ENCODE results near the gene PPM1A. TPM values are rescaled to one million over a fixed set of nuclear protein-coding genes. Genes with fewer than 3 reads are reported as not detected.

Gene PPM1A
- total and polyA plus RNA-seq, 2 of the 13 experiments (the other 11 are each of a cell fraction or from before 2014, with no cell fraction given) = 23.3 to 29.8 TPM

DNA sequence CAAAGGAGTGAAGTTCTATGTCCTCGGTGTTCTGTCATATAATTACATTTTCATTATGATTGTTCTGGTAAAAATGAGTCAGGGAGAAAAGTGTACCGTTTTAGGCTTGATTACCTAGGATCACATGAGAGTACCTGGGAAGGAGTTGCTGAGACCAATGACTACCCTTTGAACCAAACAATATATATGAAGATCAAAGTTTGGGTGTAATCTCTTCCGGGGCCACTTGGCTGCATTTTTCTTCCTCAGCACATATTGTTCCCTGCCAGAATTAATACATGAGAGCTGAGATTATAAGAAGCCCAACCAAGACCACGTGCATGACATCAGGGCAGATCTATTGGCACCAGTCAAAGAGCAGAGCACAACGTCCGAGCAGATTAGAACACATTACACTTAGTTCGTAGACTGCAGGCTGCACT, 42.8 kb upstream of the PPM1A start (continued):
- TF ChIP-seq, protein P1, sequence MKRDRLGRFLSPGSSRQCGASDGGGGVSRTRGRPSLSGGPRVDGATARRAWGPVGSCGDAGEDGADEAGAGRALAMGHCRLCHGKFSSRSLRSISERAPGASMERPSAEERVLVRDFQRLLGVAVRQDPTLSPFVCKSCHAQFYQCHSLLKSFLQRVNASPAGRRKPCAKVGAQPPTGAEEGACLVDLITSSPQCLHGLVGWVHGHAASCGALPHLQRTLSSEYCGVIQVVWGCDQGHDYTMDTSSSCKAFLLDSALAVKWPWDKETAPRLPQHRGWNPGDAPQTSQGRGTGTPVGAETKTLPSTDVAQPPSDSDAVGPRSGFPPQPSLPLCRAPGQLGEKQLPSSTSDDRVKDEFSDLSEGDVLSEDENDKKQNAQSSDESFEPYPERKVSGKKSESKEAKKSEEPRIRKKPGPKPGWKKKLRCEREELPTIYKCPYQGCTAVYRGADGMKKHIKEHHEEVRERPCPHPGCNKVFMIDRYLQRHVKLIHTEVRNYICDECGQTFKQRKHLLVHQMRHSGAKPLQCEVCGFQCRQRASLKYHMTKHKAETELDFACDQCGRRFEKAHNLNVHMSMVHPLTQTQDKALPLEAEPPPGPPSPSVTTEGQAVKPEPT (CRISPR knock-in tag; IDR thresholded peaks at IDR 0.05; ENCODE audit: low read depth) = no peak

DNA sequence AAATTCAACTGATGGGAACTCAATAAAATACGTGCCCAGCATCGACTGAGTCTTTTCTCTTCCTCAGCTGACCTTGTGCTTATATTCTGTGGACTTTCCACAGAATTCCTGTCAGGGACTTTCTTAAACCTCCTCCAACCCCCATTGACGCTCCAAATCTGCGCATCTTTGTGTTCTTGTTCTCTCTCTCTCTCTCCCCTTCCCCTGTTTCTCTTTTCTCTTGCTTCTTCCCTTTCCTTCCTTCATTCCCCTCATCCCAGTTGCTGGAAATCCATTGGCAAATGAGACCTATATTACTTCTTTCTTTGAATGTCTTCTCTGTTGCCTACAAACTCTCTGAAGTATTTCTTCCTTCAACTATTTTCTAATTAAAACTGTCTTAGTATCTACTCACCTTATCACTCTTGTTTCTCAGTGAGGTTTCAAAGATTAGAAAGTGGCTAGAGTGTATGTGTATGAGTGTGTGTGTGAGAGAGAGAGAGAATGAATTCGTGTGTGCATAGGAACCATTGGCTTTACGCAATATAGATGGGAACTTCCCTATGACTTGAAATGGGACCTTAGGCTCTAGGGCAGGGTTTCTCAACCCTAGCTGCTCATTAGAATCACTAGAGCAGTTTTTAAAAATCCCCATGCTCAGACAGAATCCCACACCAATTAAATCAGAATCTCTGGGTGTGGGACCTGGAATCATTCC, 42.0 kb upstream of the PPM1A start:
- intact Hi-C loops (cut with micrococcal nuclease; ENCODE audit: unreplicated experiment) = no loop called here
- H3K9me3 ChIP-seq (ENCODE audit: low read length) = no peaks in the 10 kb centered on the region
- no peak overlapping the region for H3K4me2 ChIP-seq (ENCODE audit: low read depth, low read length)
- H3K79me2 ChIP-seq (ENCODE audit: insufficient read depth, low read length) = no peaks in the 10 kb centered on the region
- H3K27me3 ChIP-seq (ENCODE audit: control insufficient read depth in 1 of 2, insufficient read depth in 2 of 2, low read length in 2 of 2) = no peaks in the 10 kb centered on the region; a peak in 1 of 5 replicates
- H2AFZ ChIP-seq (ENCODE audit: low read length) = no peak overlapping the region
- H3K4me1 ChIP-seq (ENCODE audit: insufficient read depth, low read length) = no peaks in the 10 kb centered on the region
- DNase-seq (ENCODE audit: low spot score) = no peak
- FAIRE-seq = no peak
- H3K27ac ChIP-seq (ENCODE audit: extremely low read length, insufficient read depth, low read length) = no peak overlapping the region
- ChIA-PET CTCF (ENCODE audit: low intra/inter-chr PET ratio, low total read pairs) (no interaction called here), POLR2A (no interaction called here)
- no TSS peak for BruUV-seq (replicated peaks)
- H3K4me3 ChIP-seq (replicated peaks in 1 of 3; ENCODE audit: insufficient read depth in 1 of 3, low read depth in 2 of 3, low read length in 3 of 3) = no peak overlapping the region
- H4K20me1 ChIP-seq (ENCODE audit: insufficient read depth, low read length) = no peaks in the 10 kb centered on the region
- no peak for TF ChIP-seq ZNF350 (CRISPR knock-in tag; IDR thresholded peaks at IDR 0.05; ENCODE audit: borderline replicate concordance, low read depth)
- TF ChIP-seq FOXM1 (CRISPR knock-in tag; IDR thresholded peaks at IDR 0.05) = no peak
- TF ChIP-seq SSRP1 (CRISPR knock-in tag; IDR thresholded peaks at IDR 0.05) = no peak
- no peak for TF ChIP-seq KLF12 (CRISPR knock-in tag; IDR thresholded peaks at IDR 0.05; ENCODE audit: borderline replicate concordance)
- no peak for TF ChIP-seq KLF11 (CRISPR knock-in tag; IDR thresholded peaks at IDR 0.05)
- no peak for TF ChIP-seq ZNF713 (CRISPR knock-in tag; IDR thresholded peaks at IDR 0.05)
- TF ChIP-seq, protein P2, sequence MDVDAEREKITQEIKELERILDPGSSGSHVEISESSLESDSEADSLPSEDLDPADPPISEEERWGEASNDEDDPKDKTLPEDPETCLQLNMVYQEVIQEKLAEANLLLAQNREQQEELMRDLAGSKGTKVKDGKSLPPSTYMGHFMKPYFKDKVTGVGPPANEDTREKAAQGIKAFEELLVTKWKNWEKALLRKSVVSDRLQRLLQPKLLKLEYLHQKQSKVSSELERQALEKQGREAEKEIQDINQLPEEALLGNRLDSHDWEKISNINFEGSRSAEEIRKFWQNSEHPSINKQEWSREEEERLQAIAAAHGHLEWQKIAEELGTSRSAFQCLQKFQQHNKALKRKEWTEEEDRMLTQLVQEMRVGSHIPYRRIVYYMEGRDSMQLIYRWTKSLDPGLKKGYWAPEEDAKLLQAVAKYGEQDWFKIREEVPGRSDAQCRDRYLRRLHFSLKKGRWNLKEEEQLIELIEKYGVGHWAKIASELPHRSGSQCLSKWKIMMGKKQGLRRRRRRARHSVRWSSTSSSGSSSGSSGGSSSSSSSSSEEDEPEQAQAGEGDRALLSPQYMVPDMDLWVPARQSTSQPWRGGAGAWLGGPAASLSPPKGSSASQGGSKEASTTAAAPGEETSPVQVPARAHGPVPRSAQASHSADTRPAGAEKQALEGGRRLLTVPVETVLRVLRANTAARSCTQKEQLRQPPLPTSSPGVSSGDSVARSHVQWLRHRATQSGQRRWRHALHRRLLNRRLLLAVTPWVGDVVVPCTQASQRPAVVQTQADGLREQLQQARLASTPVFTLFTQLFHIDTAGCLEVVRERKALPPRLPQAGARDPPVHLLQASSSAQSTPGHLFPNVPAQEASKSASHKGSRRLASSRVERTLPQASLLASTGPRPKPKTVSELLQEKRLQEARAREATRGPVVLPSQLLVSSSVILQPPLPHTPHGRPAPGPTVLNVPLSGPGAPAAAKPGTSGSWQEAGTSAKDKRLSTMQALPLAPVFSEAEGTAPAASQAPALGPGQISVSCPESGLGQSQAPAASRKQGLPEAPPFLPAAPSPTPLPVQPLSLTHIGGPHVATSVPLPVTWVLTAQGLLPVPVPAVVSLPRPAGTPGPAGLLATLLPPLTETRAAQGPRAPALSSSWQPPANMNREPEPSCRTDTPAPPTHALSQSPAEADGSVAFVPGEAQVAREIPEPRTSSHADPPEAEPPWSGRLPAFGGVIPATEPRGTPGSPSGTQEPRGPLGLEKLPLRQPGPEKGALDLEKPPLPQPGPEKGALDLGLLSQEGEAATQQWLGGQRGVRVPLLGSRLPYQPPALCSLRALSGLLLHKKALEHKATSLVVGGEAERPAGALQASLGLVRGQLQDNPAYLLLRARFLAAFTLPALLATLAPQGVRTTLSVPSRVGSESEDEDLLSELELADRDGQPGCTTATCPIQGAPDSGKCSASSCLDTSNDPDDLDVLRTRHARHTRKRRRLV (CRISPR knock-in tag; IDR thresholded peaks at IDR 0.05) = no peak
- TF ChIP-seq HNF4G (IDR thresholded peaks at IDR 0.05; ENCODE audit: borderline replicate concordance, low read depth, low read length) = no peak
- no peak for TF ChIP-seq HNF4G (CRISPR knock-in tag; IDR thresholded peaks at IDR 0.05; ENCODE audit: borderline replicate concordance, low read depth)
- TF ChIP-seq RCOR2 (CRISPR knock-in tag; IDR thresholded peaks at IDR 0.05) = no peak
- no peak for TF ChIP-seq TBX2 (CRISPR knock-in tag; IDR thresholded peaks at IDR 0.05; ENCODE audit: borderline replicate concordance)
- 47% methylated on average over 6 of the region's 6 CpGs for WGBS (ENCODE audit: low lambda C conversion rate)
- H3K36me3 ChIP-seq (replicated peaks in 1 of 2; ENCODE audit: control insufficient read depth in 1 of 2, insufficient read depth in 2 of 2, low read length in 2 of 2) = no peaks in the 10 kb centered on the region
- in situ Hi-C loops (cut with HindIII; ENCODE audit: extremely low pct_ligation_motif_present, low pct_unique_long_range_greater_than_20kb) = no loop called here
- H3K9ac ChIP-seq (ENCODE audit: insufficient read depth, low read depth, low read length) = no peak overlapping the region
- no peak for ATAC-seq
